Measurements from ENCODE around the gene ITGB1BP2.
"Not testable (repeated sequence)": the region's sequence is repeated elsewhere in the genome, so short reads cannot be mapped to it uniquely, and the experiment has no call there.

GRCh38 chrX:71268624-71269023 is 32.9 kb upstream of the ITGB1BP2 start:
- TF ChIP-seq CSRNP3 (CRISPR knock-in tag; IDR thresholded peaks at IDR 0.05); PATZ1 (CRISPR knock-in tag; IDR thresholded peaks at IDR 0.05; ENCODE audit: borderline replicate concordance); RARB (CRISPR knock-in tag; IDR thresholded peaks at IDR 0.05); ZFP3 (CRISPR knock-in tag; IDR thresholded peaks at IDR 0.05); PPARA (CRISPR knock-in tag; IDR thresholded peaks at IDR 0.05; ENCODE audit: borderline replicate concordance); POU6F1 (CRISPR knock-in tag; IDR thresholded peaks at IDR 0.05; ENCODE audit: borderline replicate concordance, low read depth); ARNTL (CRISPR knock-in tag; IDR thresholded peaks at IDR 0.05; ENCODE audit: borderline replicate concordance, low read depth); ZNF8 (CRISPR knock-in tag; IDR thresholded peaks at IDR 0.05); GLIS3 (CRISPR knock-in tag; IDR thresholded peaks at IDR 0.05); SNAI2 (CRISPR knock-in tag; IDR thresholded peaks at IDR 0.05): not testable (repeated sequence)
